Smooth muscle cell (in vitro differentiated cells): ENCODE measurements around the gene HMGCL. TPM values are rescaled to one million over a fixed set of nuclear protein-coding genes. Genes with fewer than 3 reads are reported as not detected.

ENCODE experiments used
- DNase-seq: peaks from one replicate; lab custom pipeline; 2025; ENCODE audit not compliant: unreplicated experiment; lab: John Stamatoyannopoulos, UW
- H2AFZ ChIP-seq: fragments of 200-600 bp; sonication (generic); 2 replicates; pipeline ENCODE4 v1.6.0; 2016; ENCODE audit warnings: antibody characterized with exemption, low read depth, mild to moderate bottlenecking
- H3F3A ChIP-seq: fragments of 200-600 bp; sonication (generic); 2 replicates; pipeline ENCODE4 v1.6.0; 2017; ENCODE audit warnings: antibody characterized with exemption, low read depth
- H3K27ac ChIP-seq: fragments of 200-600 bp; sonication (generic); 2 replicates; pipeline ENCODE4 v1.5.1; 2016; ENCODE audit warnings: low read depth, mild to moderate bottlenecking
- H3K27me3 ChIP-seq: fragments of 200-600 bp; sonication (generic); 2 replicates; pipeline ENCODE4 v1.6.1; 2016; ENCODE audit warnings: low read depth, mild to moderate bottlenecking
- H3K36me3 ChIP-seq: fragments of 200-600 bp; sonication (generic); 2 replicates; pipeline ENCODE4 v1.5.1; 2016; ENCODE audit warnings: low read depth
- H3K4me1 ChIP-seq: fragments of 200-600 bp; sonication (generic); 2 replicates; pipeline ENCODE4 v1.5.1; 2016; ENCODE audit warnings: low read depth
- H3K4me2 ChIP-seq: fragments of 200-600 bp; sonication (generic); 2 replicates; pipeline ENCODE4 v1.6.0; 2016; ENCODE audit warnings: mild to moderate bottlenecking
- H3K4me3 ChIP-seq: fragments of 200-600 bp; sonication (generic); 2 replicates; pipeline ENCODE4 v1.5.1; 2016; ENCODE audit warnings: mild to moderate bottlenecking
- H3K79me2 ChIP-seq: fragments of 200-600 bp; sonication (generic); 2 replicates; pipeline ENCODE4 v1.6.0; 2016; ENCODE audit warnings: low read depth, mild to moderate bottlenecking
- H3K9ac ChIP-seq: fragments of 200-600 bp; sonication (generic); 2 replicates; pipeline ENCODE4 v1.6.0; 2016; ENCODE audit warnings: low read depth
- H3K9me3 ChIP-seq: fragments of 200-600 bp; sonication (generic); replicated peaks from 2 replicates; pipeline ENCODE4 v1.5.1; 2016; ENCODE audit warnings: low read depth
- H4K20me1 ChIP-seq: fragments of 200-600 bp; sonication (generic); 2 replicates; pipeline ENCODE4 v1.6.0; 2016; ENCODE audit warnings: low read depth
- WGBS: methylation state at CpG from one replicate; pipeline ENCODE4 v1.1.7; 2016; ENCODE audit warnings: low lambda C conversion rate; 5-methylcytosine and 5-hydroxymethylcytosine counted together
- polyA plus RNA-seq: library from polyadenylated mRNA; unstranded; fragments of >200 nt; fragmentation: Nextera tagmentation; extraction: Ambion mirVana; gene quantifications from 2 replicates; pipeline ENCODE4 v1.2.1, GENCODE V29; 2016
- total RNA-seq: library from RNA; depleted of rRNA; stranded (reverse); fragments of >200 nt; gene quantifications from 2 replicates; pipeline ENCODE4 v1.2.3, GENCODE V29; 2014
- TF ChIP-seq, protein P1 (sequence below): fragments of 200-600 bp; sonication (generic); IDR thresholded peaks from 2 replicates; pipeline ENCODE4 v1.5.1; 2017; ENCODE audit warnings: borderline replicate concordance, mild to moderate bottlenecking, antibody characterized with exemption; ENCODE audit not compliant: insufficient read depth, poor library complexity, severe bottlenecking

Gene HMGCL
- total and polyA plus RNA-seq, 2 experiments from 2014 or later = 43.0 to 51.2 TPM

DNA sequence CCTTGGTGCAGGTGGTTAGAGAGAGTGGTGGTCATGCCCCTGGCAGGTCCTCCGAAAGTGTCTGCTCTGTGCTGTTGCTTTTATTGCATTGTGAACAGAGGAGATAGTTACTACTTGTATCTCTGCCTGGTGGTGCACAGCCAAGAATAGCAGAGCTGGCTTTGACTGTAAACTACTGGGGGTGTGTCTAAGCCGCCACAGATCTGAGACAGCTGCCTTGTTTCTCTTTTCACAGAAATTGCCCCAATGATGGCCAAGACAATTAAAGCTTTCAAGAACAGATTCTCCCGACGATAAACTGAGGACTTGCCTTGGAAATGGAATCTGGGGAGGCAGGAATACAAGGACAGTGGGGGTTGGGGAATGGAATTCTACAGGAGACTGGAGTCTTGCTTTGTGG lies 66.0 kb downstream of the HMGCL start:
- Histone ChIP-seq H3K79me2 (no peaks in the 10 kb centered on the region), H2AFZ (no peak overlapping the region), H3K27me3 (no peaks in the 10 kb centered on the region), H3K4me1 (no peaks in the 10 kb centered on the region), H3K4me3 (no peak overlapping the region), H3F3A (peaks cover 20% of the 10 kb centered on the region), H3K27ac (no peak overlapping the region), H3K4me2 (no peak overlapping the region), H3K9ac (no peak overlapping the region), H4K20me1 (peaks cover 80% of the 10 kb centered on the region), H3K36me3 (peaks cover 22% of the 10 kb centered on the region), H3K9me3 (no peaks in the 10 kb centered on the region)
- TF ChIP-seq, protein P1, sequence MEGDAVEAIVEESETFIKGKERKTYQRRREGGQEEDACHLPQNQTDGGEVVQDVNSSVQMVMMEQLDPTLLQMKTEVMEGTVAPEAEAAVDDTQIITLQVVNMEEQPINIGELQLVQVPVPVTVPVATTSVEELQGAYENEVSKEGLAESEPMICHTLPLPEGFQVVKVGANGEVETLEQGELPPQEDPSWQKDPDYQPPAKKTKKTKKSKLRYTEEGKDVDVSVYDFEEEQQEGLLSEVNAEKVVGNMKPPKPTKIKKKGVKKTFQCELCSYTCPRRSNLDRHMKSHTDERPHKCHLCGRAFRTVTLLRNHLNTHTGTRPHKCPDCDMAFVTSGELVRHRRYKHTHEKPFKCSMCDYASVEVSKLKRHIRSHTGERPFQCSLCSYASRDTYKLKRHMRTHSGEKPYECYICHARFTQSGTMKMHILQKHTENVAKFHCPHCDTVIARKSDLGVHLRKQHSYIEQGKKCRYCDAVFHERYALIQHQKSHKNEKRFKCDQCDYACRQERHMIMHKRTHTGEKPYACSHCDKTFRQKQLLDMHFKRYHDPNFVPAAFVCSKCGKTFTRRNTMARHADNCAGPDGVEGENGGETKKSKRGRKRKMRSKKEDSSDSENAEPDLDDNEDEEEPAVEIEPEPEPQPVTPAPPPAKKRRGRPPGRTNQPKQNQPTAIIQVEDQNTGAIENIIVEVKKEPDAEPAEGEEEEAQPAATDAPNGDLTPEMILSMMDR = no peak
- WGBS = 70% methylated on average over 4 of the region's 4 CpGs
- no peak for DNase-seq

DNA sequence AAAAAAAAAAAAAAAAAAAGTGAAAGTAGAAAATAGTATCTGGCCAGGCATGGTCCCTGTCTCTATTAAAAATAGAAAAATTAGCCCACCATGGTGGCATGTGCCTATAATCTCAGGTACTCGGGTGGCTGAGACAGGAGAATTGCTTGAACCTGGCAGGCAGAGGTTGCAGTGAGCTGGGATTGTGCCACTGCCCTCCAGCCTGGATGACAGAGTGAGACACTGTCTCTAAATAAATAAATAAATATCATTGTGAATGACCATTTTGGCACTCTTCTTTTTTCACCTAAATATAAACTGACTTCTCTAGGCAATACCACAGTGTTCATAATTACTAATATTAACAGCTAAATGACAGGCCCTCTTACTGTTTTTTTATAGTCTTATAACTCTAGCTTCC lies 67.4 kb downstream of the HMGCL start:
- no peak overlapping the region for H3K4me2 ChIP-seq
- H3K36me3 ChIP-seq = peaks cover 35% of the 10 kb centered on the region
- WGBS = 100% methylated on average over 1 of the region's 1 CpG
- H3F3A ChIP-seq = peaks cover 20% of the 10 kb centered on the region
- TF ChIP-seq, protein P1 = no peak
- H2AFZ ChIP-seq = no peak overlapping the region
- H3K27ac ChIP-seq = no peak overlapping the region
- DNase-seq = no peak
- H4K20me1 ChIP-seq = peaks cover 85% of the 10 kb centered on the region
- no peak overlapping the region for H3K4me3 ChIP-seq
- no peak overlapping the region for H3K9ac ChIP-seq
- H3K79me2 ChIP-seq = peaks cover 5% of the 10 kb centered on the region
- no peaks in the 10 kb centered on the region for H3K4me1 ChIP-seq
- no peaks in the 10 kb centered on the region for H3K9me3 ChIP-seq
- no peaks in the 10 kb centered on the region for H3K27me3 ChIP-seq

DNA sequence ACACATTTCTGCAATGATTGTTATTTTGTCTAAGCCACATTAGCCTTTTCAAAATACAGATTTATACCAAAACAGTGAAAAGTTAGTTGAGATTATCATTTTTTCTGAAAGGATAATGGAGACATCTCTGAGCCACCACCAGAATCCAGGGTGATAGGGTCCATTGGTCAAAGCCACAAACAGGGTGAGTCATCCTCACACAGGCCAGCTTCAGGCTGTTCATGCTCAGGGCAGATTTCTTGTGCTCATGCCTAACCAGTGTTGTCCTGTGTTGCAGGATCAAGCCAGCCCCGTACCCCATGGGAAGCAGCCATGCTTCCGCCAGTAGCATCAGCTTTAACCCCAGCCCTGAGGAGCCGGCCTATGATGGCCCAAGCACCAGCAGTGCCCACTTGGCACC lies 68.6 kb downstream of the HMGCL start:
- Histone ChIP-seq H3K79me2 (peaks cover 8% of the 10 kb centered on the region), H3K36me3 (peaks cover 43% of the 10 kb centered on the region)
- no peak for DNase-seq

DNA sequence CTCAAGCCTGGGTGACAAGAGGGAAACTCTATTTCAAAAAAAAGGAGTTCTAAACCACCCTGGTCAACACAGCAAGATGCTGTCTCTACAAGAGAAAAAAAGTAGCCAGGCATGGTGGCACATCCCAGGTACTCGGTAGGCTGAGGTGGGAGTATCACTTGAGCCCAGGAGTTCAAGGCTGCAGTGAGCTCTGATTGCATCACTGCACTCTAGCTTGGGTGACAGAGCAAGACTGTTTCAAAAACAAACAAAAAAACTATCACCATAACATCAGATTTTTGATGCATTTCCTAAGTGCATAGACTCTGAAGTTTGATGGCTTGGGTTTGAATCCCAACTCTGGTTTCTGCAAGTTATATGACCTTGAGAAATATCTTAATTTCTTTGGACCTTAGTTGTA lies 72.3 kb downstream of the HMGCL start:
- Histone ChIP-seq H3K27me3 (no peaks in the 10 kb centered on the region), H3K4me3 (no peak overlapping the region), H3K9me3 (no peaks in the 10 kb centered on the region), H3F3A (peaks cover 5% of the 10 kb centered on the region), H2AFZ (no peak overlapping the region), H3K4me2 (no peak overlapping the region), H3K79me2 (peaks cover 39% of the 10 kb centered on the region), H3K36me3 (peaks cover 53% of the 10 kb centered on the region), H3K9ac (no peak overlapping the region), H3K27ac (no peak overlapping the region), H4K20me1 (peaks cover 85% of the 10 kb centered on the region), H3K4me1 (no peaks in the 10 kb centered on the region)
- no peak for DNase-seq
- 100% methylated on average over 1 of the region's 1 CpG for WGBS
- TF ChIP-seq, protein P1 = no peak

More for the DNA sequence above, 68.6 kb downstream of the HMGCL start:
- H4K20me1 ChIP-seq = peaks cover 86% of the 10 kb centered on the region
- TF ChIP-seq, protein P1 = no peak
- no peak overlapping the region for H2AFZ ChIP-seq
- no peak overlapping the region for H3K4me2 ChIP-seq
- no peaks in the 10 kb centered on the region for H3K4me1 ChIP-seq
- no peak overlapping the region for H3K9ac ChIP-seq
- no peaks in the 10 kb centered on the region for H3K27me3 ChIP-seq
- no peak overlapping the region for H3K4me3 ChIP-seq
- H3K9me3 ChIP-seq = no peaks in the 10 kb centered on the region
- peaks cover 20% of the 10 kb centered on the region for H3F3A ChIP-seq
- no peak overlapping the region for H3K27ac ChIP-seq
- 91% methylated on average over 3 of the region's 3 CpGs for WGBS
